Peyer's patch (tissue), 4 donors: Measurements from ENCODE around the gene CRNKL1. TPM values are rescaled to one million over a fixed set of nuclear protein-coding genes. Genes with fewer than 3 reads are reported as not detected.

ENCODE experiments used
- DNase-seq, 3 donors: peaks; one replicate each; pipeline ENCODE4 v3.0.0-alpha.2; 2017 to 2019
- H3K27ac ChIP-seq, 4 donors: fragments of 200-600 bp; sonication (generic); one replicate each; pipeline ENCODE4 v1.5.1; 2016 to 2019
- H3K27me3 ChIP-seq, 2 donors: fragments of 200-600 bp; sonication (generic); one replicate each; pipeline ENCODE4 v1.5.1; 2019
- H3K36me3 ChIP-seq, 3 donors: fragments of 200-600 bp; sonication (generic); one replicate each; pipeline ENCODE4 v1.5.1; 2016 to 2019
- H3K4me1 ChIP-seq, 4 donors: fragments of 200-600 bp; sonication (generic); one replicate each; pipeline ENCODE4 v1.5.1; 2016 to 2019
- H3K4me3 ChIP-seq, 4 donors: fragments of 200-600 bp; sonication (generic); 1 replicate in 3 of 4; 2 replicates in 1 of 4; pipeline ENCODE4 v1.5.1; 2016 to 2019; ENCODE audit warnings: mild to moderate bottlenecking in 1 of 4
- H3K9me3 ChIP-seq, 4 donors: fragments of 200-600 bp; sonication (generic); one replicate each; pipeline ENCODE4 v1.5.1; 2016 to 2019; ENCODE audit warnings: mild to moderate bottlenecking in 1 of 4
- POLR2A ChIP-seq, 2 donors: fragments of 450-650 bp; IDR thresholded peaks; one replicate each; pipeline ENCODE4 v1.5.1; 2017; ENCODE audit warnings: antibody characterized with exemption in 2 of 2, mild to moderate bottlenecking in 2 of 2, moderate library complexity in 2 of 2
- total RNA-seq, 4 donors: library from RNA; depleted of rRNA; stranded (reverse); fragments of >200 nt; gene quantifications; one replicate each; pipeline ENCODE4 v1.1.0, GENCODE V29; 2016
- TF ChIP-seq, protein P1 (sequence below), 6 experiments: fragments of 450-650 bp in 4 of 6; fragments of 200-600 bp in 2 of 6; sonication (generic) in 1 of 6; IDR thresholded peaks; one replicate each; pipeline ENCODE4 v1.5.1; 2017 to 2019; ENCODE audit warnings: antibody characterized with exemption in 6 of 6, mild to moderate bottlenecking in 3 of 6, moderate library complexity in 1 of 6

Gene CRNKL1
- total RNA-seq, 4 donors from 2014 or later = 11.9 to 56.1 (median 23.9) TPM

DNA sequence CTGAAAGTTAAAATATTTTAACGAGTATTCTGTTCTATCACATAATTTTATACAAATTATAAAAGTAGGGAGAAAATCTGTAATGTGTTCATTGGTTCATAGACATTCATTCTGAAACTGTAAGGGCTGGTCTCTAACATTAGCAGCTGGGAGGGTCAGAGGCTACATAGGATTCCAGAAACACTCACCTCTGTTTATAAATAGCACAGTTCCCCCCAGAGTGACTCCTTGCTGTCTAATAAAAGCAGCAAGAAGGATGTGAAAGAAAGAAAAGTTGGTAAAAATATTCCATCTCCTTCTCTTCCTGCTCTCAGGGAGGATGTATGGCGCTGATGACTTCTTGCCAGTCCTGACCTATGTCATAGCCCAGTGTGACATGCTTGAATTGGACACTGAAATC is 60.4 kb downstream of the CRNKL1 start:
- peaks cover 0 to 4% (median 0%) of the 10 kb centered on the region in 4 donors for H3K4me1 ChIP-seq

DNA sequence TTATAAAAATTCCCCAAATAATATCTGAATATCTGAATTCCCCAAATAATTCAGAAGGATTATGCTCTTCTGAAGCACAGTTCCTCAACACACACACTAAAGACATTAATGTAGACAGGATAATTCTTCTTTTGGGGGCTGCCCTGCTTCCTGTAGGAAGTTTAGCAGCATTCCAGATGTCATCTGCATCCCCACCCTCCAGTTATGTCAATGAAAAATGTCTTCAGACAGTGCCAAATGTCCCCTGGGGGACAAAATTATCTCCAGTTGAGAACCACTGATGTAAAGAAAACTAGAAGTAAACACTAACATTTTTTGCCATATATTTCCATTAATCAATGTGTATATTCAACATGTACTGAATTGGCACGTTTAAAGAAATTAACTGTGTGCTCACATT is 61.0 kb downstream of the CRNKL1 start:
- Histone ChIP-seq H3K4me1 (peaks cover 0 to 4% (median 0%) of the 10 kb centered on the region in 4 donors), H3K27ac (no peak overlapping the region), H3K9me3 (no peaks in the 10 kb centered on the region), H3K4me3 (no peak overlapping the region), H3K27me3 (no peaks in the 10 kb centered on the region), H3K36me3 (peaks cover 0 to 52% (median 0%) of the 10 kb centered on the region in 3 donors)
- no peak for DNase-seq
- TF ChIP-seq, protein P1, sequence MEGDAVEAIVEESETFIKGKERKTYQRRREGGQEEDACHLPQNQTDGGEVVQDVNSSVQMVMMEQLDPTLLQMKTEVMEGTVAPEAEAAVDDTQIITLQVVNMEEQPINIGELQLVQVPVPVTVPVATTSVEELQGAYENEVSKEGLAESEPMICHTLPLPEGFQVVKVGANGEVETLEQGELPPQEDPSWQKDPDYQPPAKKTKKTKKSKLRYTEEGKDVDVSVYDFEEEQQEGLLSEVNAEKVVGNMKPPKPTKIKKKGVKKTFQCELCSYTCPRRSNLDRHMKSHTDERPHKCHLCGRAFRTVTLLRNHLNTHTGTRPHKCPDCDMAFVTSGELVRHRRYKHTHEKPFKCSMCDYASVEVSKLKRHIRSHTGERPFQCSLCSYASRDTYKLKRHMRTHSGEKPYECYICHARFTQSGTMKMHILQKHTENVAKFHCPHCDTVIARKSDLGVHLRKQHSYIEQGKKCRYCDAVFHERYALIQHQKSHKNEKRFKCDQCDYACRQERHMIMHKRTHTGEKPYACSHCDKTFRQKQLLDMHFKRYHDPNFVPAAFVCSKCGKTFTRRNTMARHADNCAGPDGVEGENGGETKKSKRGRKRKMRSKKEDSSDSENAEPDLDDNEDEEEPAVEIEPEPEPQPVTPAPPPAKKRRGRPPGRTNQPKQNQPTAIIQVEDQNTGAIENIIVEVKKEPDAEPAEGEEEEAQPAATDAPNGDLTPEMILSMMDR (IDR thresholded peaks at IDR 0.05) = no peak
- no peak for TF ChIP-seq POLR2A (IDR thresholded peaks at IDR 0.05)

More for the DNA sequence above, 60.4 kb downstream of the CRNKL1 start:
- H3K27me3 ChIP-seq = no peaks in the 10 kb centered on the region
- H3K27ac ChIP-seq = no peak overlapping the region
- DNase-seq = no peak
- TF ChIP-seq, protein P1 (IDR thresholded peaks at IDR 0.05) = no peak
- no peak for TF ChIP-seq POLR2A (IDR thresholded peaks at IDR 0.05)
- no peak overlapping the region for H3K4me3 ChIP-seq
- peaks cover 0 to 53% (median 0%) of the 10 kb centered on the region in 3 donors for H3K36me3 ChIP-seq
- H3K9me3 ChIP-seq = no peaks in the 10 kb centered on the region

DNA sequence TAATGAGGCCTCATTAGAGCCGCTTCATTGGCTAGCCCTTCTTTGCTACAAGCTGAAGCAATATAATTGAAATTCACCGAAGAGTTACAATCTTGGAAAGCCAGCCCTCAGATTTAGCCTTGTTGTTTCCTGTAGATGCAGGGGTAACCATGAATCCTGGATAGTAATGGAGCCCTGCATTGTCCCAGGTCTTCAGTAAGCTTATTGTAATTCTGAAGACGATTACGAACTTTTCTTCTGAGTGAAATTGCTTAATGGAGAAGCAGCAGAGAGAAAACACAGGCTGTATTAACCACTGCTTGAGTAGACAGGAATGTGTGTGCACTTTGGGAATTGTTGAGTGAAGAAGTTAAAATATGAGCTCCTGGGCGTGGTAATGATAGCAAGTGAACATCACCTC is 61.4 kb downstream of the CRNKL1 start:
- H3K4me1 ChIP-seq = peaks cover 0 to 4% (median 0%) of the 10 kb centered on the region in 4 donors

DNA sequence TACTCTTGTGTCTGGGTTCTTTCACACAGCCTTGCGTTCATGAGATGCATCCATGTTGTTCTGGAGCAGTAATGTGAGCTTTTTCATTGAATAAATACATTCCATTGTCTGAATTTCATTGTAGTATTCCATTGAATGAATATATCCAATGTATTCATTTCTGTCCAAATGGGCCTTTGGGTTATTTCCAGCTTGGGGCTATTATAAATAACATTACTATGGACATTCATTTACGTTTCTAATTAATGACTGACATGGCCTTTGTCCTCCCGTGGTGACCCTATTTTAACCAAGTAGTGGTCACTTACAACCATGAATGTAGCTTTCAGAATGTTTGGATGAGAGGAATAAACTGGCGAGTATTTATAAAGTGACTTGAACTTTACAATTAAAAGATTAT is 65.2 kb downstream of the CRNKL1 start:
- H3K9me3 ChIP-seq = no peaks in the 10 kb centered on the region
- H3K36me3 ChIP-seq = peaks cover 0 to 42% (median 0%) of the 10 kb centered on the region in 3 donors
- DNase-seq = no peak
- no peak overlapping the region for H3K27ac ChIP-seq
- H3K27me3 ChIP-seq = no peaks in the 10 kb centered on the region
- no peak overlapping the region for H3K4me3 ChIP-seq
- no peak for TF ChIP-seq POLR2A (IDR thresholded peaks at IDR 0.05)
- H3K4me1 ChIP-seq = peaks cover 0 to 17% (median 3%) of the 10 kb centered on the region in 4 donors

More for the DNA sequence above, 61.4 kb downstream of the CRNKL1 start:
- DNase-seq = no peak
- H3K9me3 ChIP-seq = no peaks in the 10 kb centered on the region
- TF ChIP-seq, protein P1 (IDR thresholded peaks at IDR 0.05) = no peak
- no peak for TF ChIP-seq POLR2A (IDR thresholded peaks at IDR 0.05)
- H3K36me3 ChIP-seq = peaks cover 0 to 50% (median 0%) of the 10 kb centered on the region in 3 donors
- H3K4me3 ChIP-seq = no peak overlapping the region
- no peaks in the 10 kb centered on the region for H3K27me3 ChIP-seq
- no peak overlapping the region for H3K27ac ChIP-seq

DNA sequence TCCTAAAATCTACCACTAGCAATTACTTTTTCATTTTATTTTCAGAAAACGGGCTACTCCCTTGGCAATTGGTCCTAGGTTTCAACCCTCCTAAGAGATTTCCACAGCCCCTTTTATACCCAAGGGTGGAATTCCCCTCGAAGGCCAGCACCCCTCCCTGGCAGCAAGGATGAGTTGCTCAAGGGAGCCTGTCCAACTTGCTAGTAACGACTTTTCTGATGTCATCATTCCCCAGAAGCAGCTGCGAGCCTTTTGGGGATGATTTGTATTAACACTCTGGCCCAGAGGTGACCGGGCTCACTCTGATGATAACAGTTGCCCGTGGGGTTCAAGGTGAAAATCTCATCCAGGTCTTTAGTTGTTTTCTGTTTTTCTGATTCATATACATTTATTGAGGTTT is 65.8 kb downstream of the CRNKL1 start:
- Histone ChIP-seq H3K9me3 (no peaks in the 10 kb centered on the region), H3K27ac (peak overlapping the region in 1 of 4 donors; percentile 32), H3K4me3 (no peak overlapping the region), H3K36me3 (peaks cover 0 to 42% (median 0%) of the 10 kb centered on the region in 3 donors), H3K27me3 (no peaks in the 10 kb centered on the region), H3K4me1 (peaks cover 0 to 17% (median 3%) of the 10 kb centered on the region in 4 donors)
- no peak for DNase-seq
- TF ChIP-seq, protein P1 (IDR thresholded peaks at IDR 0.05) = no peak
- TF ChIP-seq POLR2A (IDR thresholded peaks at IDR 0.05) = no peak

Other genes with a start within 250 kb of the CRNKL1 start
- 10 to 100 TPM; 13.3 to 20.9 (median 15.4) TPM for gene NAA20, start 35.1 kb downstream of the CRNKL1 start, total RNA-seq
- not detected for gene CFAP61, start 66 bp upstream of the CRNKL1 start, total RNA-seq